AG10803 (cell line): ENCODE measurements around the gene CHERP.
"Not testable (repeated sequence)": the region's sequence is repeated elsewhere in the genome, so short reads cannot be mapped to it uniquely, and the experiment has no call there.

Source experiments
- DNase-seq: peaks from one replicate; pipeline ENCODE4 v3.0.0; 2010; ENCODE audit warnings: low read depth
- H3K4me3 ChIP-seq: 2 replicates; pipeline ENCODE4 v1.5.1; 2011; ENCODE audit warnings: mild to moderate bottlenecking, low read length, control low read depth
- TF ChIP-seq, protein P1 (sequence below): conservative IDR thresholded peaks from 2 replicates; pipeline ENCODE4 v1.5.1; 2011; ENCODE audit warnings: mild to moderate bottlenecking, low read length, control low read depth, inconsistent platforms

The CHERP gene

DNA sequence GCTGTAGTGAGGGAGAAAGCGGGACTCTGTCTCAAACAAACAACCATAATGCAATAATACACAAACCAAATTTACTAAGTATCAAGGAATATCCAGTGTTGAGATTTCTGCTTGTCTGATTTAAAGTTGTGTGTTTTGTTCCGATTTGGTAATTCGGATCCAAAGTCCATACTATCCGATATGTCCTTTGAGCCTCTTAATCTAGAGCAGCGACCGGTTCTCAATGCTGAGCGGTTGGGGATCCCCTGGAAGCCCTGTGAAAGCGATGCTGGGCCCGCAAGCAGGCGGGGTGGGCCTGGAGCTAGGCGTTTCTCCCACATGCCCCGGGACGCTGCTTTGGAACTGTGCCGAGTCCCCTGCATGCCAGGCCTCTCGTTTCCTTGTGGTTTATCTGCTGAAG is 25.9 kb downstream of the CHERP start:
- DNase-seq = no peak
- no peak overlapping the region for H3K4me3 ChIP-seq
- TF ChIP-seq, protein P1, sequence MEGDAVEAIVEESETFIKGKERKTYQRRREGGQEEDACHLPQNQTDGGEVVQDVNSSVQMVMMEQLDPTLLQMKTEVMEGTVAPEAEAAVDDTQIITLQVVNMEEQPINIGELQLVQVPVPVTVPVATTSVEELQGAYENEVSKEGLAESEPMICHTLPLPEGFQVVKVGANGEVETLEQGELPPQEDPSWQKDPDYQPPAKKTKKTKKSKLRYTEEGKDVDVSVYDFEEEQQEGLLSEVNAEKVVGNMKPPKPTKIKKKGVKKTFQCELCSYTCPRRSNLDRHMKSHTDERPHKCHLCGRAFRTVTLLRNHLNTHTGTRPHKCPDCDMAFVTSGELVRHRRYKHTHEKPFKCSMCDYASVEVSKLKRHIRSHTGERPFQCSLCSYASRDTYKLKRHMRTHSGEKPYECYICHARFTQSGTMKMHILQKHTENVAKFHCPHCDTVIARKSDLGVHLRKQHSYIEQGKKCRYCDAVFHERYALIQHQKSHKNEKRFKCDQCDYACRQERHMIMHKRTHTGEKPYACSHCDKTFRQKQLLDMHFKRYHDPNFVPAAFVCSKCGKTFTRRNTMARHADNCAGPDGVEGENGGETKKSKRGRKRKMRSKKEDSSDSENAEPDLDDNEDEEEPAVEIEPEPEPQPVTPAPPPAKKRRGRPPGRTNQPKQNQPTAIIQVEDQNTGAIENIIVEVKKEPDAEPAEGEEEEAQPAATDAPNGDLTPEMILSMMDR = no peak

DNA sequence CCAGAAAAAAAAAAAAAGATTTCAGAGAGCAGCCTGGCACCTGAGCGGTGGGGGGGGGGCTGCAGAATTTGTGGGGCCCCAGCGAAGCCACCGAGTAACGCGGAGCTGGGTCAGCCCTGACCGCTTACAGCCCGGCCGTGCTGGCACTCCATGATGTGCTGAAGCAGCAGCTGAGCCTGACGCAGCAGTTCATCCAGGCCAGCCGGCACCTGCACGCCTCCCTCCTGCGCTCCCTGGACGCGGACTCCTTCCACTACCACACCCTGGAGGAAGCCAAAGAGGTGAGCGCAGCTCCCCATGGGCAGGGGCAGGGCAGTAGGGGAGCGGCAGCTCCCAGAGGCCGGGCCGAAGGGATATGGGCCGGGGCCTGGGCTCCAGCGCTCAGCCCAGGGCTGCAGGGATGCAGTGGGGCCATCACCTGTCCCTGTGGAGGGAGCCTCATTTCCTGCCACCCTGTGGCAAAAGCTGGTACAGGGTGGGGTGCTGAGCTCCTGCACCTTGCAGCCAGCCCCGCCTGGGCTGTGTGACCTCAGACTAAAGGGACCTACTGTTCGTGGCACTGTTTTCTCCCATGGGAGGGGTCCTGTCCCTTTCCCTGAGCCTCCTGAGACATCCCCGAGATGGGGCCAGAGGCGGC is 27.7 kb downstream of the CHERP start:
- DNase-seq = no peak
- TF ChIP-seq, protein P1 = no peak
- no peak overlapping the region for H3K4me3 ChIP-seq

DNA sequence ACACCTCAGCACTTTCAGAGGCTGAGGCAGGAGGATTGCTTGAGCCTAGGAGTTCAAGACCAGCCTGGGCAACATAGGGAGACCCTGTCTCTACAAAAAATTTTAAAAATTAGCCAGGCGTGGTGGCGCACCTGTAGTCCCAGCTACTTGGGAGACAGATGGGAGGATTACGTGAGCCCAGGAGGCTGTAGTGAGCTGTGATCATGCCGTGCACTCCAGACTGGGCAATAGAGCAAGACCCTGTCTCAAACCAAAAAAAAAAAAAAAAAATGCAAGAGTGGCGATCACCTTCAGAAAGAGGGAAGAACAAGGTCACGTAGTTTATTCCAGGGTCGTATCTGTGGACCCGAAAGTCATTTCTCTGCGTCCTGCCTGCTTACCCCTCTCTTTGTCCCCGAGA is 29.6 kb downstream of the CHERP start:
- H3K4me3 ChIP-seq, DNase-seq: not testable (repeated sequence)

DNA sequence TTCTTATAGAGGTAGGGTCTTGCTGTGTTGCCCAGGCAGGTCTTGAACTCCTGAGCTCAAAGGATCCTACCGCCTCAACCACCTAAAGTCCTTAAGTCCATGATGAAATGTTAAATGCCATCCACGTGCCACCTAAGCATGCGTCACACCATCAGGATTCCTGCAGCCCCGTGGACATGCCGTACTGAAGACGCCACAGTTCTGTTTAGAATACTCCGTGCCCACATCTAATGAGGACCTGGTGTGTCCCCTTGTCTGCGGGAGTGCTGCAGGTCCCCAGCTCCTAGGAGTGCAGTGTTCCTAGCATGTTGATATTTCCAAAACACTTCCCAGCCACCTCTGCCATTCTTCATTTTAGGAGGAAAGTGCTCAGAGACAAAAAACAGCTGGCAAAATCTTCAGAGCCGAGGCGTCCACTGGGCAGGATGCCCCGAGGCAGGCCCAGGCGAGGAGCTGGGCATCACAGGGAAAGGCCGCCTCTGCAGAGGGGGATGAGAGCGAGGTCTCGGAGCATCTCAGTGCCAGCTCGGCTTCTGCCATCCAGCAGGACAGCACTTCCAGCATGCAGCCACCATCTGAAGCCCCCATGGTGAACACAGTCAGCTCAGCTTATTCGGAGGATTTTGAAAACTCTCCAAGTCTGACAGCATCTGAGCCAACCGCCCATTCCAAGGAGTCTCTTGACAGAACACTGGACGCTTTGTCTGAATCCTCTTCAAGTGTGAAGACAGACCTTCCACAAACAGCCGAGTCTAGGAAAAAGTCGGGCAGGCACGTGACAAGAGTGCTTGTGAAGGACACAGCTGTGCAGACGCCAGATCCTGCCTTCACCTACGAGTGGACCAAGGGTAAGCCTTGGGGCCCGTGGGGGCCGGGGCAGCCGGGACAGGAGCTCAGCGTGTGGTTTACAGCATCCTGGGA is 32.8 kb downstream of the CHERP start:
- peak; percentile 12 for DNase-seq
- H3K4me3 ChIP-seq = no peak overlapping the region
- TF ChIP-seq, protein P1 = no peak

DNA sequence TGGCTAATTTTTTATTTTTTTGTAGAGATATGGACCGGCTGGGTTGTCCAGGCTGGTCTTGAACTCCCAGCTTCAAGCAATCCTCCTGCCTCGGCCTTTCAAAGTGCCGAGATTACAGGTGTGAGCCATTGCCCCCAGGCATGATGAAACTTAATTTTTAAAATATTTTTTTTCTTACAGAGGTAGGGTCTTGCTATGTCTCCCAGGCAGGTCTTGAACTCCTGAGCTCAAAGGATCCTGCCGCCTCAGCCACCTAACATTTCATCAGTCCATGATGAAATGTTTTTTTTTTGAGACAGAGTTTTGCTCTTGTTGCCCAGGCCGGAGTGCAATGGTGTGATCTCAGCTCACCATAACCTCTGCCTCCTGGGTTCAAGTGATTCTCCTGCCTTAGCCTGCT is 33.7 kb downstream of the CHERP start:
- no peak overlapping the region for H3K4me3 ChIP-seq
- DNase-seq = no peak
- TF ChIP-seq, protein P1 = no peak

DNA sequence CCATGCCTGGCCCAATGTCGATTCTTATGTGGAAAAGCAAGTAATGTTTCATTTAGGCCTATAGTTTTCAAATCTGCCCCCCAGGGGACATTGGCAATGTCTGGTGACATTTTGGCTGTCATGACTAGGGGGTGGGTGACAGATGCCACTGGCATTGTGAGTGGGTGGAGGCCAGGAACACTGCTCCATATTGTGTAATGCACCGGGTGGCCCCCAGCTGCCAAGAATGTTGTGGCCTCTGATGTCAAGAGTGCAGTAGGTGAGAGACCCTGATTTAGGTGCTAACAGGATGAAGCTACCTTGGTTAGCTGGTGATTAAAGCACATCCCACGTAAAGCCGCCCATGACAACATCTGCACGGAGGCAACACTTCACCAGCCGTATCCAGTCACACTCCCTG is 35.3 kb downstream of the CHERP start:
- TF ChIP-seq, protein P1 = no peak
- DNase-seq = peak; percentile 26
- H3K4me3 ChIP-seq = no peak overlapping the region

DNA sequence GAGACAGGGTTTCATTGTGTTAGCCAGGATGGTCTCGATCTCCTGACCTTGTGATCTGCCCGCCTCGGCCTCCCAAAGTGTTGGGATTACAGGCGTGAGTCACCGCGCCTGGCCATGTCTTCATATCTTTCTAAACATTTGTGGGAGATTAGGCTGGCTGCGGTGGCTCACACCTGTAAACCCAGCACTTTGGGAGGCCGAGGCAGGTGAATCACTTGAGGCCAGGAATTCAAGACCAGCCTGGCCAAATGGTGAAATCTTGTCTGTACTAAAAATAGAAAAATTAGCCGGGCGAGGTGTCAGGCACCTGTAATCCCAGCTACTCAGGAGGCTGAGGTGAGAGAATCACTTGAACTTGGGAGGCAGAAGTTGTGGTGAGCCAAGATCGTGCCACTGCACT is 36.1 kb downstream of the CHERP start:
- not testable (repeated sequence) for H3K4me3 ChIP-seq, DNase-seq

DNA sequence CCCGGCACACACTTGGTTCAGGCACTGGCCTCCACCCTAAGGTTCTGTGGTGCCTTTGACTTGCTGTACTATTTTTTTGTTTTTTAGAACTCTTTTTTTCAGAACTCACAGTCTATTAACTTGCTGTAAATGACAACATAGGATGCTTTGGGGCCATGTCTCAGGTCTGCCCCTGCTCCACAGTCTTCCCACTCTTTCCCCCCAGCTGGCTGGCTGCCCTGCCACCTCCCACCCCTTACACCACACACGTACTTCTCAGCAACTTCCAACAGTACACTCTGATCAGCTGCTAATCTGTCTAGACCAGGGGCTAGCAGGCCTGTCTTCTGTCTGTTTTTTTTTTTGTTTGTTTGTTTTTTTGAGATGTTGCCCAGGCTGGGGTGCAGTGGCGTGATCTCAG is 38.0 kb downstream of the CHERP start:
- no peak overlapping the region for H3K4me3 ChIP-seq

More for the DNA sequence above, 38.0 kb downstream of the CHERP start:
- TF ChIP-seq, protein P1 = no peak
- DNase-seq = no peak
